Measurements from ENCODE around the gene RALGAPA1. TPM values are rescaled to one million over a fixed set of nuclear protein-coding genes. Genes with fewer than 3 reads are reported as not detected.
A peak's percentile ranks its signal among the peaks of the same experiment; 100 is the strongest.

Gene RALGAPA1
- total RNA-seq, 6 experiments from 2014 or later = 16.2 to 23.3 (median 19.7) TPM

DNA sequence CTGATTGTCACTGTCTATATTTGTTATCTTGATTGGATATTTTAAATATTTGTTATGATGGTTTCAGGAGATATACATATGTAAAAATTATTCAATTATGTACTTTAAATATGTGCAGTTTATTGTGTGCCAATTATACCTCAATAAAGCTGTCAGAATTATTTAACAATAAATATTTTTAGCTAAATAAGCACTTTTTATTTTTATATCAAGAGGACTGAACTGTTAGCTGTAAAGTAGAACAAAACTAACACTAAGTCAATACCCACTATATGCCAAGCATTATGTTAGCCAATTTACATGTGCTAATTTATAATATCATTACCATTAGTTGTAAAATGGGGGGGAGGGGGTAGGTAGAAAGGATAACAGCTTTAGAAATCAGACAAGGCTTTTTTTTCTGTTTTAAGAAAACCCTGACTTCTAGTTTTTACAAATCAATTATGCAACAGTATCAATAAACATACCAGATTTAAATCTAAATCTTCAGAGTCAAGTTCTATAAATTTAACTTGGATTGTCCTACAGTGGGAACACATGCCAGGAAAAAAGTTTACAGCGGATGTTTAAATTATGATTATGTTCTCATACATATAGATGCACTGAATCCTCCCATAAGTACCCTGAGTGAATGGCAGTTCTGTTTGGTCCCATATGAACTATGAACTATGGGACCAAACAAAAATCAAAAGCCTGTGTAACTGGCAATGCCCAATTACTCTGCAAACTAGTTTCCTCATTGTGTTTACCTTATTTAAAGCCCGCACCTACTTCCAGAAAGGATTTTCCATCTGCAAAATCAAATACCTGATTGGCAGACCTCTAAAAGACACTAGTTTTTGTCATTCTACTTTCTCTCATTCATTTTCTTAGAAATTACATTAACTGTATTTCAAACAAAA is 2.8 kb downstream of the RALGAPA1 start:
- H3K27me3 ChIP-seq = no peaks in the 10 kb centered on the region
- no peak overlapping the region for H3K4me3 ChIP-seq
- ATAC-seq (peak; percentile 5 to 37 (median 14)), DNase-seq (no peak)
- no peaks in the 10 kb centered on the region for H3K9me3 ChIP-seq
- 51% methylated on average over 2 of the region's 2 CpGs for WGBS (ENCODE audit: insufficient coverage, low coverage, low lambda C conversion rate, missing lambda C conversion rate)
- H3K27ac ChIP-seq = peak overlapping the region in 1 of 3 donors; percentile 39
- intact Hi-C loops (cut with DNase I) = no loop called here
- TF ChIP-seq POLR2A (IDR thresholded peaks at IDR 0.05) = no peak
- TF ChIP-seq, protein P1, sequence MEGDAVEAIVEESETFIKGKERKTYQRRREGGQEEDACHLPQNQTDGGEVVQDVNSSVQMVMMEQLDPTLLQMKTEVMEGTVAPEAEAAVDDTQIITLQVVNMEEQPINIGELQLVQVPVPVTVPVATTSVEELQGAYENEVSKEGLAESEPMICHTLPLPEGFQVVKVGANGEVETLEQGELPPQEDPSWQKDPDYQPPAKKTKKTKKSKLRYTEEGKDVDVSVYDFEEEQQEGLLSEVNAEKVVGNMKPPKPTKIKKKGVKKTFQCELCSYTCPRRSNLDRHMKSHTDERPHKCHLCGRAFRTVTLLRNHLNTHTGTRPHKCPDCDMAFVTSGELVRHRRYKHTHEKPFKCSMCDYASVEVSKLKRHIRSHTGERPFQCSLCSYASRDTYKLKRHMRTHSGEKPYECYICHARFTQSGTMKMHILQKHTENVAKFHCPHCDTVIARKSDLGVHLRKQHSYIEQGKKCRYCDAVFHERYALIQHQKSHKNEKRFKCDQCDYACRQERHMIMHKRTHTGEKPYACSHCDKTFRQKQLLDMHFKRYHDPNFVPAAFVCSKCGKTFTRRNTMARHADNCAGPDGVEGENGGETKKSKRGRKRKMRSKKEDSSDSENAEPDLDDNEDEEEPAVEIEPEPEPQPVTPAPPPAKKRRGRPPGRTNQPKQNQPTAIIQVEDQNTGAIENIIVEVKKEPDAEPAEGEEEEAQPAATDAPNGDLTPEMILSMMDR (IDR thresholded peaks at IDR 0.05) = no peak
- no peaks in the 10 kb centered on the region for H3K36me3 ChIP-seq
- peaks cover 0 to 35% (median 0%) of the 10 kb centered on the region in 4 donors for H3K4me1 ChIP-seq

DNA sequence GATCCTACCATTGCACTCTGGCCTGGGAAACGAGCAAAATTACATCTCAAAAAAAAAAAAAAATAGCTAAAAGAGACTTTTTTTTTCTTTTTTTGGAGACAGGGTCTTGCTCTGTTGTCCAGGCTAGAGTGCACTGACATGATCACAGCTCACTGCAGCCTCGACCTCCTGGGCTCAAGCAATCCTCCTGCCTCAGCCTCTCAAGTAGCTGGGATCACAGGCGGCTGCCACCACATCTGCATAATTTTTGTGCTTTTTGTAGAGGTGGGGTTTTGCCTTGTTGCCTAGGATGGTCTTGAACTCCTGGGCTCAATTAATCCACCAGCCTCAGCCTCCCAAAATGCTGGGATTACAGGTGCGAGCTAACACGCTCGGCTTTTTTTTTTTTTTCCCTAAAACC is 11.3 kb downstream of the RALGAPA1 start:
- Histone ChIP-seq H3K4me3 (no peak overlapping the region), H3K4me1 (peaks cover 0 to 8% (median 2%) of the 10 kb centered on the region in 4 donors), H3K9me3 (no peaks in the 10 kb centered on the region), H3K27ac (no peak overlapping the region), H3K36me3 (no peaks in the 10 kb centered on the region), H3K27me3 (no peaks in the 10 kb centered on the region)
- intact Hi-C loops (cut with DNase I) = no loop called here
- 97% methylated on average over 5 of the region's 6 CpGs for WGBS (ENCODE audit: insufficient coverage, low coverage, low lambda C conversion rate, missing lambda C conversion rate)
- TF ChIP-seq, protein P1 (IDR thresholded peaks at IDR 0.05) = no peak
- TF ChIP-seq POLR2A (IDR thresholded peaks at IDR 0.05) = no peak
- ATAC-seq = no peak
- DNase-seq = no peak

DNA sequence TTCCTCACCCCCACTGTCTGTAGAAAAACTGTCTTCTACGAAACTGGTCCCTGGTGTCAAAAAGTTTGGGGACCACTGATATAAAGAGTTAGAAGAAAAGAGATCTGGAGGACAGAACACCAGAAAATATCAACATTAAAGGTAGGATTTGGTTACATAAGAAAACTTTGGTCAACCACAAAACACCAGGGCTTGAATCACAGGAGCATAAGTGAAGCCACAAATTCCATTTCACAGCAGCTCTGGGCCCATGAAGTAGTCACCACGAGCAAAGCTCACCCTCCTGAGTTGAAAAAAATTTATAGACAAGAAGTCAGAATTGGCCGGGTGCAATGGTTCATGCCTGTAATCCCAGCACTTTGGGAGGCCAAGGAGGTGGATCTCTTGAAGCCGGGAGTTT is 19.4 kb downstream of the RALGAPA1 start:
- H3K4me1 ChIP-seq = no peaks in the 10 kb centered on the region
- intact Hi-C loops (cut with DNase I) = no loop called here
- no peak overlapping the region for H3K4me3 ChIP-seq
- H3K36me3 ChIP-seq = no peaks in the 10 kb centered on the region
- WGBS (ENCODE audit: insufficient coverage, low coverage, low lambda C conversion rate, missing lambda C conversion rate) = 89% methylated on average over 4 of the region's 4 CpGs
- H3K27ac ChIP-seq = no peak overlapping the region
- no peak for ATAC-seq
- DNase-seq = no peak
- no peaks in the 10 kb centered on the region for H3K27me3 ChIP-seq
- H3K9me3 ChIP-seq = no peaks in the 10 kb centered on the region
- TF ChIP-seq, protein P1 (IDR thresholded peaks at IDR 0.05) = no peak
- TF ChIP-seq POLR2A (IDR thresholded peaks at IDR 0.05) = no peak

DNA sequence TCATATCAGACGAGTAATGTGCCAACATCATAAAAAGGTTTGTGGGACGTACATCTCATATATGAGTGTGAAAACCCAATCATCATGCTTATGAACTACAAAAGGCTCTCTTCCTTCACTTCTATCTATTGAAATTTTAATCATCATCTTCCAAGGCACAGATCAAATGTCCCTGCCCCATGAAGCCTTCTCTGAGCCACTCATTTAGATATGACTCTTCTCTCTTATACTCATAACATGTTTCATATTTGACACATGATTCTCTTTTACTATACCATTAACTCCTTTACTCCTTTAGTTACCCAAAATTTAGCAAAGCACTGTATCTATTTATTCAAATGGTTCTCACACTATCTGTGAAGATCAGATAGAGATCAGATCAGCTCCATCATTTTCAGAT is 22.2 kb downstream of the RALGAPA1 start:
- H3K9me3 ChIP-seq = no peaks in the 10 kb centered on the region
- no peaks in the 10 kb centered on the region for H3K36me3 ChIP-seq
- H3K4me3 ChIP-seq = no peak overlapping the region
- TF ChIP-seq POLR2A (IDR thresholded peaks at IDR 0.05) = no peak
- TF ChIP-seq, protein P1 (IDR thresholded peaks at IDR 0.05) = no peak
- no peak overlapping the region for H3K27ac ChIP-seq
- H3K4me1 ChIP-seq = no peaks in the 10 kb centered on the region
- no peaks in the 10 kb centered on the region for H3K27me3 ChIP-seq
- DNase-seq (no peak), ATAC-seq (no peak)
- intact Hi-C loops (cut with DNase I) = no loop called here
- 96% methylated on average over 2 of the region's 2 CpGs for WGBS (ENCODE audit: insufficient coverage, low coverage, low lambda C conversion rate, missing lambda C conversion rate)

Data from right lobe of liver (tissue), 6 donors.